Activated CD4-positive, alpha-beta T cell treated with anti-CD3 and anti-CD28 coated beads, Interleukin-10, Interleukin-2, amounts not matched to agents 100 ng/mL and 50 ng/mL, durations not matched to agents 16 hours and 8 hours (primary cell): ENCODE results near the gene GADL1.
A peak's percentile ranks its signal among the peaks of the same experiment; 100 is the strongest.

ENCODE experiments used
- DNase-seq: peaks from one replicate; pipeline ENCODE4 v3.0.0-alpha.2; 2020

Gene GADL1

DNA sequence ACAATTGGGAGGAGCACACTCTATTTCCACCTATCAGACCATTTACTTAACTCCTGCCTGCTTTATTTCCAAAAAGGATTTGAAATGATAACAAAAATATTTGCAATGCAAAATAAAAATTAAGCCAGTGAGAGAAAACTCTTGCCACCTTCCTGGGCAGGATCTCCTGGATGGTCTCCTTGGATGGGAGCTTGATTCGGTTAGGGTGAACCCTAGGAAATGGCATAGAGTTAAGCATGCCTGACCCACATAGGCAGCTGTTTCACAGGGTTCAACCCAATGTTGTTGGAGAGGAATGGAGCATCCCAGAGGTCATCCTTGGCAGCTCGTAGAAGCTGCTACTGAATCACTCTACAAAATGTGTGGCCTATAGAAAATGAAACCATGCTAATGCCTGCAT lies 204.3 kb downstream of the GADL1 start:
- DNase-seq, result no peak

DNA sequence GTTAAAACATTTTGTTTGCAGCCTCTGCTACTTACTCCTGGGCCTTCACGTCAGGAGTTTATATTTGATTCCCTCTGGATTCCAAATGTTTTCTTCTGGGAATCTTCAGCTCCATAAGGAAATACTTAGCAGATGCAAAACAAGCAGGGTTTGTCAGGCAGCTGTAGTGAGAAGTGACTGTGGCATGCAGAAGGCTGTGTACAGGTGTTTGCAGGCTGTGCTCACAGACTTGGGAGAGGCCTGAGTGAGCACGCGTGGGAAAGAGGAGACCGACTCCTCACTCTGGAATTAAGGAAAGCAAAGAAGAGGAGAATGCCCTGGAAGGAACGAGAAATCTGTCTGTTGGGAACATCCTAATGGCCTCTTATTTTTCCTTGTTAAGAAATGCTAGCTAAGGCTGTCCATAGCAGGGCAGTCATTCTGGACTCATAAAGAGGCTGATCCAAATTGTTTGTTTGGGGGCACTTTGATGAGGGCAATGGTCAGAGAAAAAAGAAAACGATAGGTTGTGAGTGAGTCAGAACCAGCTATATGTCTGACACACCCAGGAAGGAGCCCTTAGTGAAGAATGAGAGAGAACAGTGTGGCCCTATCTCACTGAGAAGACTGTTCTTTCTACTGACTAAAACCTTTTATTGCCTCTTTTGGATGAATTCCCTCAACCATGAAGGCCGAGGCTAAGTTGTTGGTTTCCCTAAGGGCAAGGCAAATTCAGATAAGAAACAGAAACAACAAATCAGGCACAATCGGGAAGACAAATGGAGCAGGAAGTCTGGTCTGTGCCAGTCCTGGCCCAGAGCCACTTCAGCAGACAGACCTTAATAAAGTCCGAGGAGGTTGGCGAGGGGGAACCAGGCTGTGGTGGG lies 205.5 kb downstream of the GADL1 start:
- DNase-seq, result peak; percentile 61

DNA sequence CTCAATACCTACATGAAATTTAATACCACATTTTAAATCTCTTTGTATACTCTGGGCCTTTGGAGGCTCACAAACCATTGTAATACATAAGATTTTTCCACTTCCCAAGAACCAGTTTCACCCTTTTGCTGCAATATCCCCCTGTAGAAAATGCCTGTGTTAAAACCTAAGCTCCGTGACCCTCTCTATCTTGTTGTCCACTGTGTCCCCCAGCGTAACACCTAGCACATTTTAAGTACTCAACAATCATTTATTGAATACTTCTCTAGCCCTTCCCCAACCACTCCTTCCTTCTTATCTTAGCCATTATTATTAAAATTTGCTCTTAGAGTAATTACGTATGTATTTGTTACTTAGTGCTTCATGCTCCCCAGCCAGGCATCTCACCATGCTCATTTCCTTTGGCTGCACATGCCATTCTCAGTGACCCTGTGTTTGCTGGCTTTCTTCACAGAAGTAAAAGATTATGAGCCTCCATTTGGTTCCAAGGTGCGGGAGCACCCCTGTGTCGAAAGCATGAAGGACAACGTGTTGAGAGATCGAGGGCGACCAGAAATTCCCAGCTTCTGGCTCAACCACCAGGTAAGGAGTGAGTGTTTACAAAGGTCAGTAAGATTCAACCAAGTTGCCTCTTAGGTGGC lies 206.4 kb downstream of the GADL1 start:
- no peak for DNase-seq

DNA sequence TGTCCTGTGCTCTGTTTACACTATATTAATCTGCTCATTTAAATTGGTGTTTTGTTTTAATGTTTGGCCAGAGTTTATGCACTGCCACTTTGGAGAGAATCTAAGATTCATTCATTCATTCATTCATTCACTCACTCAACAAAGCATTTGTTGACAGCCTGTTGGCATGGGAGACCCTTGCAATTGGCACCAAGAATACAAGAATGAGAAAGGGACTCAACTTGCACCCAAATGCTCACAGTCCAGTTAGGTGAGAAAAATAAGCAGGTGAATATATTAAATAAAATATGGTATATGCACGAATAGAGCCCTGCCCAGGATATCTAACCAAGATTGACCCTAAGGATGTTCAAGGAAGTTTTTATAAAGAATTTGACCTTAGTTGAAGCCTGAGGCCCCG lies 207.7 kb downstream of the GADL1 start:
- no peak for DNase-seq

DNA sequence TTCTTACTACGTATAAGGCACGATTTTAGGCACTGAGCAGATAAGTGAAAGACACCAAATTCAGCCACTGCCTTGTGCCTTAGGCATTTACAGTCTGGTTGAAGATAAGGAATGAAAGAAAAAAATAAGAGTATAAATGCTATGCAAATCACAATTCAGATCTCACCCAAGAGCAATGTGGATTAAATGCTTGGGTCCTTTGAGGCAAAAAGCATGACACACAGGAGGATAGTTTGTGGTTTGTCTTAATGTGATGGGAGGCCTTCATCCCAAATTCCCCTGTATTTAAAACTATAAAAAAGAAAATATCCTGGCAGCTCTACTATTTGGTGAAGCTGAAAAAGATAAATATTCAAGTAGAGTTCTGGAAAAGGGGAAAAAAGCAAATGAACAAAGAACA lies 208.3 kb downstream of the GADL1 start:
- no peak for DNase-seq

DNA sequence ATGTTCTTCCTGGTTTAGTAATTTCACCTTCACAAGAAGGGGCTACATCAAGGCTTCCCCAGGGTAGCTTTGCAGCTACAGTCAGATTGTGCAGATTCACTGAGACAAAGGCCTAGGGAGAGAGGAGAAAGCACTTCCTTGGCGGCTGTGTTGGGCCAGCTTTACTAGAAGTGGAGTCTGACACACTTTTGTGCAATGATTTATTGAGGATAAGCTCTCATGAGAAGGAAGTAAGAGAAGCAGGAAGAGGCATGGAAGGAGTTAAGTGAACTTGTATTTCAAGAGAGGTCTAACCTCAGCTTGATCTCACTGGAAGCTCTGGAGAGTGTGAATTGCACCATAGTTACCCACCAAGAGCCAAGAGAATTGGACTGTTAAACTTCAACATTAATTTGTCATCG lies 209.2 kb downstream of the GADL1 start:
- peak; percentile 80 for DNase-seq

DNA sequence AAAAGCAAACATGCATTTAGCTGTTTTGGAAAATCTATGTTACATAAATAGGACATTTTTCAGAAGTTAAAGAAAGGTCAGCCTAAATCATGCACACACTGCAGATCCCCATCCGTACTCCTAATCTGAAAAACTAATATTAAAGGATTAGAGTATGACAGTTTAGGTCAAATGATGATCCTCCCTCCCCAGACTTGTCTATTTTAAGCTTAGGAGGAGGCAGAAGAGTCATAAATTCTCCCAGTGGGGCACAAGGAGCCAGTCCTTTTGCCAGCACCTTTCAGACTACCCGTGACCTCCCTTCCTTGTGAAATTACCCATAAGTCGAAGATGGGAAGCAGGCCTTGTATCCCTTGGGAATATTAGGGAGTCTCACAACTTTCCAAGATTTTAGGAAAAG lies 210.1 kb downstream of the GADL1 start:
- no peak for DNase-seq

DNA sequence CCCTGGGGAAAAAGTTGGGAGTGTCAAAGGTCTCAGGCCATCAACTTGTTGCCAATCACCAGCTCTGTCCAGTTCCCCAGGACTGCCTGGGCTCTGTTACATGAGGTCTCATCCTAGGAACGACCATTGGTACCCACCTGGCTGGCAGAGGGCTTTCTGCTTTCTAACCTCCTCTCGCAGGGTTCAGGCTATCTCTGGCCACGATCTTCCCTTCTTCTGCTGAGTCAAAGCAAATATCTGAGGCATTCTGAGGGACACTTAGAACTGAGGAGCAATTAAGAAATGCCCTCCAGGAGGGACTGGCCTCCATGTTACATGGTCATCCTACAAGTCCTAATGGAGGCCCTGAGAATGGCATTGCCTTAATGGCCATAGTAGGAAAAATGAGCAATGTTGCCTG lies 210.7 kb downstream of the GADL1 start:
- no peak for DNase-seq

DNA sequence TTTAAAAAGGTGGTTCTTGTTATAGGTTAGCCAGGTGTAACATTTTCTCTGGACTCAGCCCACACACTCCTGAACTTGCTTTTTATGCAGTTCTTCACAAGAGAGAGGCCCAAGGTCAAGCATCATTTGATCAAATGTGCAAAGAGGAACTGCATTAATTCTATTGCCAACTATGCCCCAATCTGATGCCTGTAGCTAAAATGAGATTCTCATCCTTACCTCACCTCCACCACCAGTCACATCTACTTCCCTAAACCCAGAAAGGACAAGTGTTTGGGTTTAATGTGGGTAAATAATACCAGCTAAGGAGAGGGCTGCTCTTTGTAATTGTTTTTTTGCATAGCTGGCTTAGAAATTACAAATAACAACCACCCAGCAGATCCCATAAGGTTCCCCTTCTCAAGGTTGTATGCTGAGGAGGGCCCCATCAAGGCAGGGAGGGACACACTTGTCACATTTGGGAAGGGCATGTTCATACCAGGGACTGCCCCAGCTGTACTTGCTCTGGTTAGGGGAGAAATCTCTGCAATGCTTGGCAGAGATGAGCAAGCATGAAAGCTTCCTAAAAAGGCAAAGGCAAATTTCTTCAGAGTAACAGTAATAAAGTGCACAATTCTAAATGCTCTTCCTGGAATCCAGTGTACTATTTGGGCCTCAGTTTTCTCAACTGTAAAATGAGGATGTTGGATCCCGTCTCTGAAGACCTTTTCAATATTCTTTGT lies 211.9 kb downstream of the GADL1 start:
- DNase-seq, result peak; percentile 63

DNA sequence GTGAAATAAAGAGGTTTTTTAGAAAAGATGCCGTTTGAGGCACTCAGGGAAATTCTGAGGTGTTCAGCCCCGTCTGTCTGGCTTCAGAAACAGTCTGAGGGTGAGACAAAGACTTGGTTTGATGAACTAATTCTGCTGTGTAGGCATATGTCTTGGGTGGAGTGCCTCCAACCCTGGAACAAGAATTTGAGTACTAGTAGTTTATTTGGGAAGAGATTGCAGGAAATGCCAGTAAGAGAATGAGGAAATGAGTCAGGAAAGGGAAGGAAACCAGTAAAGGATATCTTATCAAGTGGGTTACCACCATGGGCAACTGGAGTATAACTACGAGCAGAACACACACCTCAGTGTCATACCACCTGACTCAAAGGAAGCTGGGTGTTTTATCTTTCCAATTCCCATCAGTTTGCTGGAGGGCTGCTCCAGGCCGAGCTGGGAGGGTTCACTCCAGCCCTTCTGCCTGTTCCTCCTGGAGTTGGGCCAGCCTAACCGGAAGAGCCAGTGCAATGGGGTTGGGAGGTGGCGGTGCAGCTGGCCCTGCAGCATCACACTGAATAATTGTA lies 212.7 kb downstream of the GADL1 start:
- peak; percentile 23 for DNase-seq

DNA sequence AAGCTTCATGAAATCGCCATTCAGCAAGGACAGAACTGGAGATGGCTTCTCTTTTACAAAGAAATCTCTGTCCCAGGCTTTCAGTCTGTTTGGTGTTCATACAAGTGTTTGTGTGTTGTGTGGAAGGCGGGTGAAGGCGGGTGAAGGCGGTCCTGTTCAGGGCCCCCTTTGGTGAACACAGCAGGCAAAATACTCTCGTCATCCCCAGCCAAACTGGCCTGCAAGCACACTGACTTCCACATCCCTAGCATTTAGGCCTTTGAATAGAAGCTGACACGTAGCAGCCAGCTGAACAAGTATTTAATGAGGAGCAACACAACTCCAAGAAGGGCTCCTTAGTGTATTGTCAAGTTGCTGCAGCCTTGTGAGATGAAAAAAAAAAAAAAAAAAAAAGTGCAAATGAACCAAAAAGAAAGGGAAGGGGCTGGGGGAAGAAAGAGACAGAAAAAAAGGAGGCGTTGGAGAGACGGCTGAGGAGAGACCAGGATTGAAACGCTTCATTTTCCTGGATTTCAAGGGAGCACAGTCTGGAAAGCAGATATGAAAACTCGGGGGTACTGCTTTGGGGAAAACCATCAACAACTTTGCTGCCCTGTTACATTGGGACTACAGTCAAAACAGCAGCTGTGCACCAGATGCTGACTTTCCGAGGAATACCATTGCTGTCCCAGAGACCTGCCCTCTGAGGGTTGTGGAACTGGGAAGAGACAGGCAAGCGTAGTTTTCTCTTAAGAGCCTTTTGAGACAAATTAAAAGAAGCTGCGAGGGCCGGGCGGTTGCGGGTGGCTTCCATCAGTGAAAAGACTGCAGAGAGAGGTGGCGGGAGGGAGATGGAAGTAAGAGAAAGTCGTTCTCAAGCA lies 213.4 kb downstream of the GADL1 start:
- no peak for DNase-seq

DNA sequence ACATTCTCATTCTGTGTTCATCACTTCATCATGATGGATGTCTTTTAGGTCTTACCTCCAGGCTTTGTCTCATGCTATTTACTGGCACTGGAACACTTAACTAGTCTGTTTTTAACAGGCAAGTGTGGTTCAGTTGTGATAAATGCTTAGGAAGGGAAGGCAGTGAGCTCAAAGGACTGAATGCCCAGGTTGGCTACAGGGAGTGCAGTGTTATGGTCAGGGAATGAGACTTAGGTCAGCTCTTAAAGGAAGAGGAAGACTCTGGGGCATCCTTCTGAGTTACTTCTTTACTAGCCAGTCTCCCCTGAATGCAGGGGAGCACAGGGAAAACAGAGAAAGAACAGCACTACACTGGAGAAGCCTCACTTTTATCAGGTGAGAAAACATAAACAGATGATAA lies 215.4 kb downstream of the GADL1 start:
- DNase-seq, result no peak

DNA sequence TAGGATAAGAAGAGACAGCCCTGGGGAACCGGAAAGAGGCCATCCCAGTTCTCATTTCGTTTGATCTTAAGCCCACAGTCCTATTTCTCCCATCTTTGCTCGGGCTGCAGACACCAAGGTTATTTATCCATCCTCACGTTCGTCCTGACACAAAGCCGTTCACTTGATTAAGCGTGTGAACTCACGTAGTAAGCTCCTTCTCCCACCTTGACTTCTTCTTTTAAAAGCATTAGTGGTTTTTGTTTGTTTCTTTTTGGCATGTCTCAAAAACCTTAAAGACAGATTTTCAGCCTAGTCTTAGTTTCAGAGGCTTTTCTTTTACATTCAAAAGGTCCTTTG lies 217.1 kb downstream of the GADL1 start:
- no peak for DNase-seq

DNA sequence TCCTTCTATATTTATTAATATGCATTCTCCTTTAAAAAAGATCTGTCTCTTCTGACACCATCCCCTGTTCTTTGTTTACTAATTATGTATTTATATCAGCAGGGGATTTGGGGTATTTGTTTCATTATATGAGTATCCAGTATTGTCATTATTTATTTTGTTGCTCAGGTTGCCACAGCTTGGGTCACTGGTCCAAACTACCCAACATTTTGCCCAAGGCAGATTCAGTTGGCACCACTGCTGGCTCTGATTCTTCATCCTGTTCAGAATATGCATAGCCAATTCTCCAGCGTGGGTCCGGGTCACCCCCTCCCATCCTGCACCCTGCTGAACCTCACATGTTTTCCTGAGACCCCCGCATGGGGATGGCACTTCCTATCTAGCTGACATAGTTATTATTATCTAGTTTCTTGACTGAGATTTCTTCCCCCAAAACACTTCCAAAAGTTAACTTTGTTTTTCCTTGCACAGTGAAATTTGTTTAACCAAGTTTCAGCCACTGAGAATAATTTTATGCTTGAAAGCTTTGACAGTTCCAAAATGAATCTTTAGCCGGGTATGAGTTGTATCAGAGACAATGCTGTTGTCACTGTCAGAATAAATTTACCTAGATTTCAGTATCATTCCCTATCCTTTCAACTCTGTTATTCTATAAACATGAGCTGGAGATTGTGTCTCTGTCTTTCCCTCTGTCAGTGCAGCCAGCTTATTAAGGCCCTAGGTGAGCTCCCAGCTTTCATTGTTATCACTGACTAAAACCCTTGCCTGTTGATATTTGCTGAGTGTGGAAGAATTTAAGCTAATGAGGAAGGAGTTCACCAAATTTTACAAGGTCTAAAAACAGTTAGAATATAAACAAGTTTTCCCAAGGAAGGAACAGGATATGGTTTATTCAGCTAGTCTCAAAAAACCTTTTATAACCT lies 217.8 kb downstream of the GADL1 start:
- no peak for DNase-seq
